HG02852 (cell line): Measurements from ENCODE around the gene TRIM10.
"Not testable (repeated sequence)": the region's sequence is repeated elsewhere in the genome, so short reads cannot be mapped to it uniquely, and the experiment has no call there.

Experiments used
- ATAC-seq: cut with Tn5 transposase; IDR thresholded peaks from one replicate; pipeline ENCODE4 v1.9.1; 2021; ENCODE audit warnings: mild to moderate bottlenecking, moderate library complexity; ENCODE audit not compliant: unreplicated experiment

Gene TRIM10

DNA sequence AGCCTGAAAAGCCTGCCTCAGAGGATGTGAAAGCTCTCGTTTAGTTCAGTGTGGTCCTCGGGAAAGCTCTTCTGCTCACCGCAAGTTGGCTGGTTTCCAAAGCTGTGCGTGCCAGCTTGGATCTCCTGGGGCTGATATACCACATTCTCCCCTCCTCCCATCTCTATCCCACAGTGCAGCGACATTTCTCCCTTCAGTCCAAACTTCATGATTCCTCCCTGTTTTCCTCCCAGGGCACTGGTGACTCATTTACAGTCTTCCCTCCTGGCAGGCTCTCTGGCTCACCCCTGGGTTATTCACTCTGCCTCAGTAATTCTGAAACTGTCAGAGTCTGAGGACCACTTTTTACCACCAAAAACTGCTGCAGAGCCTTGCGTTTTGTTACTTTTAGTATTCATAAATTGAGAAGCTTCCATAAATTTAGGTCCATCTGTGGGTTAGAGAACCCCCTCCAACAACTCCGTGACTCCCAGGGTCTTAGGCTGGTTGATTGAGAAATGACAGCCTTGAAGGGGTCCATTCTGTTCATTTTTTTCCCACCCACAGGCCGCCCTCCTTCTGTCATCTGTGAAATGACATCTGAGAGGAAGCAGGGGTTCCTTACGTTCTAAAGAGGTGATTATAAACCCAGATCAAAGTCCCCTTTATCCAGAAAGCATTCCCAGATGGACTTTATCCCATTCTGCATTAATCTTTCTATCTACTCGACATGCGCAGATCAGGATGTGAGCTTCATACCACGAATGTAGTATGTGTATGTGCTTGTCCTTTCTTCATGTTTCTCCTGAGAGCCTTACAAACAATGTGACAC, 6.1 kb downstream of the TRIM10 start:
- no peak for ATAC-seq

DNA sequence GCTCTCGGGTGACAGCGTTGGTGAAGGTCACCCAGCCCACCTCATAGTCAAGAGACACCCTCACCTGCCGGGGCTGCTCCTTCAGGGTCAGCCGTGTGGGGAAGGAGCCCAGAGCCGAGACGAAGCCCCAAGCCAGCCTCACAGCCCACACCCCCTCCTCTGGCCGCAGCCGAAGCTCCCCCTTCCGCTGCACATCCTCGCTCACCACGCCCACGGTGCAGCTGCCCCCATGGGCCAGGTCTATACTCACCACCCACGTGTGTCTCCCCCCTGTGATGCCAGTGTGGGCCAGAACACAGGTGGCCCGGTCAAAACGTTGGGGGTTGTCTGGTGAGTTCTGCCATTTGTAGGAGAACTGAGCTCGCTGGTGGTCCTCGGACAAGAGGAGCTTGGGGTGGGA, 7.0 kb downstream of the TRIM10 start:
- no peak for ATAC-seq

DNA sequence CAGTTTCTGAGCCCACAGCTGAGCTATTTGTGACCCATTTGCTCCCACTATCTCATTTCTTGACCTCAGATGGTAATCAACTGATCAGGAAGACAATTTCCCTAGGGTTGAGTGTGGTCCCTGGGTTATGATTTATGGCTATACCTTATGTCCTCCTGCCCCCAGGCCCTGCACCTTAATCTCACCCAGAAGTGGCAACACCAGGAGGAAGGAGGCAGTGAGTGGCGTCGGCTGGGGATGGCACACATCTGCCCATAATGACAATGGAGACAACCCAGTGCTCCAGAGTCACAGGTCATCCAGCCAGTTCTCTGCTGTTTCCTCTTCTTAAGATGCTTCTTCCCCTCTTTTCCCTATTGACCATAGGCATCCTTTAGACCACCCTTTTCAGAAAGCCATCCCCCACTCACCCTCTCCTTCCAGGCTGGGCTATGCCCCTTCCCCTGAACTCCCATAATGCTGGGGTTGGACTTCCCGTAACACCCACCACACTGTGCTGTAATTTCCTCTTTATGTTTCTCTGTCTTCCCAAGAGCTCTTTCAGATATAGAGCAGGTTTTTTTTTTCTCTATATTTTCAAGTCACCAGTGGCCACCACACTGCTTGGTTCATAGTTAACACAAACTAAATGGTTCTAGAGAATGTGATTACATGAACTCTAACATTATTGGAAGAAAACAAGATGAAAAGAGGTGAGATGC, 8.0 kb downstream of the TRIM10 start:
- ATAC-seq: no peak

DNA sequence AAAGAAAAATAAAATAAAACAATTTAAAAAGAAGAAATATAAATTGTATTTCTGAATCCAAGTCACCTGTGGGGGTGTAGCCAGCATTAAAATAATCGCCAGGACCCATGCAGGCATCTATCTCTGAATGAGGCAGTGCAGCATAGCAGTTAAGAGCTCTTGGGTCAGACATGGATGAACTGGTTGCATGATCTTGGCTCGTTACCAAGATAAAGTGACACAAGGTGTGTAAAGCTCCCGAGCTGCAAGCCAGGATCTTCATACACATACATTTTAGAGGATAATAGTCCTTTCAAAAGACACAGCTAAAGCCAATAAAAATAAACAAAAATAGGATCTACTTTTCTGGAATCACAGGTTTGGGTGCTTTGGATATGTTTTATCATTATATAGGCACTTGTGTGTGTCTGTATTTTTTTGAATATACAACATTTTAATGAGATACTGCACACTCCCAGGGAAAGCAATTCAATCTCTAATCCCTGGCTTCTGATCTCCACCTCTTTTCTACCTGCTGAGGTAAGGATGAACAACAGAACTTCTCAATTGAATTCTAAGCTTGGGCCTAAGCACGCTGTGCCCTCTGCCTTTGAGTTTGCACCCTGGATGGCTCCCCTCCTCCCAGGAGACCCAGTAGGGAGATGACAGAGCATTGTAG, 8.9 kb downstream of the TRIM10 start:
- ATAC-seq: no peak

DNA sequence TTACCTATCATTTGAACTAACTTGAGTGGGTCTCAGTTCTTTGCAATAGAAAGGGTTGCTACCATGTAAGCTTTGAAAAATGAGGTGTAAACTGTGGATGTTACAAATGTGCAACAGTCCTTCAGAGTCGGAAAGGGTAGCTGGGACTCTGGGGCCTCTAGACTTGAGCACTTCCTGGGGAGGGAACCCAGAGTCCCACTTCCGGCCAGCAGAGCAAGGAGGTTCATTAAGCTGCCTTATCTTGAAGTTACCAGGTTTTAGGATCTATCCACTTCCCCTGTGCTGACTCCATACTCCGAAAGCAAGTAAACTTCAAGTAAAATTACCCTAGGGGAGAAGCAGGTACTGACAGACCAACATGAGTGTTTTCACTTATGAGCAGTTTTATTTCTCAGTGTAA, 9.4 kb downstream of the TRIM10 start:
- no peak for ATAC-seq

DNA sequence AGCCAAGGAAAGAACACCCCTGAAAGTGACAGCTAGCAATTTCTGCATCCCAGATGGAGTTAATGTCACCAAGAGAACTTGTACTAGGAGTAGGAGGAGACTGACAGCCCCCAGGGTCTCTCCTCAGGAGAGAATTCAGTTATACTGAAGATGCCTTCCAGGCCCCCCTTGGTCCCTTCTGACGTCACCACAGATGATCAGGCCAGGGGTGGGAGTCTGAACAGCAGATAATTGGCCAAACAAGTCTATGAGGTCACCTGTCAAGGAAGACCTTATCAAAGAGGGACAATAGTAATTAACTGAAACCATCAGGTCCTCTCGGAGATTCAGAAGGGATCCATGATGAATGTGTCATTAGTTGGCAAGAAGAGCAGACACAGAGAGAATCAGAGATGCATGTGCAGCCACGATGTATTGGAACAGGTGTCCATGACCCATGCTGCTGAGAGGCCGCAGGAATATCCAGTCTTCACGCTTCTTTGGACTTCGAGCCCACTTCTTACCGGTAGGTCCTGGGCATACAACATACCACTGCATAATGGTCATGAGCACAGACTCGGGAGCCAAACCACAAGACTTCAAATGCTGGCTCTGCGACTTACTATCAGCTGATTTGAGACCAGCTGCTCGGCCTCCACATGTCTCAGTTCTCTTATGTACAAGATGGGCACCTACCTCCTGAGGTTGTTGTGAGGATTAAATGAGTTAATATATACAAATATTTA, 10.2 kb downstream of the TRIM10 start:
- no peak for ATAC-seq

DNA sequence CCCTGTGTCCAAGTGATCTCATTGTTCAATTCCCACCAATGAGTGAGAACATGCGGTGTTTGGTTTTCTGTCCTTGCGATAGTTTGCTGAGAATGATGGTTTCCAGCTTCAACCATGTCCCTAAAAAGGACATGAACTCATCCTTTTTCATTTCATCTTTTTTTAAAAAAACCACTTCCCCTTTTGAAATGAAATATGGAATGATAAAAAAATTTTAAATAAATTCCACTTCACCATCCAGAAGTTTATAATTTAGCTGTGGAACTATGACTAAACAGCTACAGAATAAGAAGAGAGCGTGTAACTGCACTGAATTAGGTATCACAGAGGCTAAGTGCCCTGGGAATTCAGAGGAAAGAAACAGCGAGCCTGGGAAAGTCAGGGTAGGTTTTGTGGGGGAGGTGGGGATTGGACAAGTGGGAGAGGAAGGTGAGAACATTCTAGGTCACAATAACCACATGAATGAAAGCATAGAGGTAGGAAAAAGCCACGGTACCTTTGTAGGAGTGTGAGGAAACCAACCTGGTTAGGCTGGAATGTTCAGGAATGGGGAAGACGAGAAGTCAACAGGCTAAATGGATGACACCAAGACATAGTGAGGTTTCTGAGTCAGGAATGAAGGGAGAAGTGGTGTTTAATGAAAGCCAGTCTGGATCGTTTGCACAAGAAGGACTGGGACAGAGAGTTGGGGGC, 11.0 kb downstream of the TRIM10 start:
- no peak for ATAC-seq

DNA sequence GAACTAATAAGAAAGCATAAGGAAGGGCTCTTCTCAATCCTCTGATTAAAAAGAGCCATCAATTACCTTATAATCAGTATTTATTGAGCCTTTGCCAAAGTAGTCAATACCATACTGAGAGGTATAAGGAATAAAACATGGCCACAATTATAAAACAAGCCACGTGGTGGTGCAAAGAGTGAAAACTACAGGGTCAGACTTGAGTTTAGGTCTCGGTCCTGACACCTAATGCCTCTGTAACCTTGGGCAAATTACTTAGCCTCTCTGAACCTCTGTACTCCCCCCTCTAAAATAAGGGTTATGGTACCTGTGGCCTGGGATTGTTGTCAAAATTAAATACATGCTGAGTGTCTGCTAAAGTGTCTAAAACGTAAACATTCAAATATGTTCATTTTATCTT, 11.8 kb downstream of the TRIM10 start:
- ATAC-seq: no peak

DNA sequence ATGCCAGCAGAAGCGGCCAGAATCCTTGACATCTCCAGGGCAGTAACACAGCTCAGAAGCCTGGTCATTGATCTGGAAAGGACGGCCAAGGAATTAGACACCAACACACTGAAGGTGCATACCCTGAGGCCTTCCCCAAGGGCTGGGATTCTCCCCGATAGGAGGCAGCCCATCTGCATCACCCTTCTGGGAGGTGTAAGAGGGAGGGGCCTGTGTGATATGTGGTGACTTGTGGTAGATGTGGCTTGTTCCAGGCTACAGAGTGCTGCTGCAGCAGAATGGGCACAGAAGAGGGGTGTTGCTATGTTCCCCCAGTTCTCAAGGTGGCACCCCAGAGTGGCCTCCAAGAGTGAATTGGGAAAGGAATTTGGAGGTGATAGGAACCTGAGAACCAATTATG, 13.9 kb downstream of the TRIM10 start:
- no peak for ATAC-seq

DNA sequence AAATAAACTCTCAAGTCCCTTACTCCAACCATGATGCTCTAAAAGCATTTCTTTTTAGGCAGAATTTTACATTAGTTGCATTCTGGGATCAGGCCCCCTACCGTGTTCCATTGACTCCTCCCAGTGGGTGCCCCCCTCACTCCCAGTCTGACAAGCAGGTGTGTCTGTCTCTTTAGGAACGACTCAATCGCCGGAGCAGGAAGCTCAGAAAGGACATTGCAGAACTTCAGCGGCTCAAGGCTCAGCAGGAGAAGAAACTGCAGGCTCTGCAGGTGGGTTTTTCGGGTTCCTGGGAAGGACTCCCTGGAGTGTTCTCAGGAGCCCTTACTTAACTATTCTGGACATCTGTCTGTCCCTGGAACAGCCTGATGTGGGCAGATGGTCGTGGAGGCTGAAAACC, 15.2 kb downstream of the TRIM10 start:
- ATAC-seq: no peak

DNA sequence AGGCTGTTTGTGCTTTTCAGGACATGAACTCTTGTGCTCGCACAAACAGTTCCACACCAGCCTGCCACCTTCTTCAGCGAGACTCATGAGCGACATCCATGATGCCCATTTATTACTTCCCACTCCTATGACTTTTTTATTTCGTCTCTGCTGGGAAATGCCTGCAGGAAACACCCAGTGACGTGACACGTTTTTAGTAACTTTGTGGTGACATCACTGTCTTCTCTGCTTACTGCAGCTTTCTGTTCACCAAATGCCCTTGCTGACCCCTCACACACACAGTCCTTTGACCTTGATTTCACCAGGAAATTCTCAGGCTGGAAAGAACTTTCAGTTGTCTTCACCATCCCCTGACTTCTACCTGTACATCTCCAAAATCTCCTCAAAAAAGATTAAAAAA, 16.2 kb downstream of the TRIM10 start:
- ATAC-seq: no peak

DNA sequence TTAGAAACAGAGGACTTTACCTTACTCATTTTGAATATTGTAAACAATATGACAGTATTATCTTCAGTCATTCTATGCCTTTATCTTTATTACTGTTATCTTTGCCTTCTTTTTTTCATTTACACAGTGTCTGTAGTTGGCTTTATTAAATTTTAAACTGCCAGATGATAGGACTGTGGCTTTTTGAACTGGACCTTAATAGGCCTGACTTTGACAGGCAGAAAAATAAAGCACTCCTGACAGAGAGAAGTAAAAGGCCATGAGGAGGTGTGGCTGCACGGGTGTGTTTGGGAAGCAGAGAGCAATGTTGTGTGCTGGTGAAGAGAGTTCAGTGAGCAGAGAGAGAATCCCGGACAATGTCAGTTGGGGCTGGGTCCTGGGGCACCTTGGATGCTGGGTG, 17.2 kb downstream of the TRIM10 start:
- no peak for ATAC-seq

DNA sequence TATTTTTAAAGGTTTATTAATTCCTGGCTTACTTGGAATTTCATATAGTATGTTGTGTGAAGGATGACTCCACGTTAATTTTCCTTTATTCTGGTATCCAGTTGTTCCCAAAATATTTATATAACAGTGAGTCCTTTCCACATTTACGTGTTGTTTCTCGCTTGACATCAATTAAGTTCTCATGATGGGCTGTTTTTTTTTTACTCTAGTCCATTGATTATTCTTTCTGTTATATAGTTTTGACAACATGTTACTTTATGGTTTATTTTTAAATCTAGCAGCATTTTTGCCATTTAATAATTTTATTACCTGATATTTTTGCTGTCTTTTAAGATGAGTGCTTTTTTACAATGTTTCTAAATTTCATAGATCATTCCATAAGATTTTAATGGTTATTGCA, 18.3 kb downstream of the TRIM10 start:
- no peak for ATAC-seq

DNA sequence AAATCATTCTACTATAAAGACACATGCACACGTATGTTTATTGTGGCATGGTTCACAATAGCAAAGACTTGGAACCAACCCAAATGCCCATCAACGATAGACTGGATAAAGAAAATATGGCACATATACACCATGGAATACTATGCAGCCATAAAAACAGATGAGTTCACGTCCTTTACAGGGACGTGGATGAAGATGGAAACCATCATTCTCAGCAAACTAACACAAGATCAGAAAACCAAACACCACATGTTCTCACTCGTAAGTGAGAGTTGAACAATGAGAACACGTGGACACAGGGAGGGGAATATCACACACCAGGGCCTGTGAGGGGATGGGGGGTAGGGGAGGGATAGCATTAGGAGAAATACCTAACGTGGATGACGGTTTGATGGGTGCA, 20.8 kb downstream of the TRIM10 start:
- ATAC-seq: not testable (repeated sequence)

DNA sequence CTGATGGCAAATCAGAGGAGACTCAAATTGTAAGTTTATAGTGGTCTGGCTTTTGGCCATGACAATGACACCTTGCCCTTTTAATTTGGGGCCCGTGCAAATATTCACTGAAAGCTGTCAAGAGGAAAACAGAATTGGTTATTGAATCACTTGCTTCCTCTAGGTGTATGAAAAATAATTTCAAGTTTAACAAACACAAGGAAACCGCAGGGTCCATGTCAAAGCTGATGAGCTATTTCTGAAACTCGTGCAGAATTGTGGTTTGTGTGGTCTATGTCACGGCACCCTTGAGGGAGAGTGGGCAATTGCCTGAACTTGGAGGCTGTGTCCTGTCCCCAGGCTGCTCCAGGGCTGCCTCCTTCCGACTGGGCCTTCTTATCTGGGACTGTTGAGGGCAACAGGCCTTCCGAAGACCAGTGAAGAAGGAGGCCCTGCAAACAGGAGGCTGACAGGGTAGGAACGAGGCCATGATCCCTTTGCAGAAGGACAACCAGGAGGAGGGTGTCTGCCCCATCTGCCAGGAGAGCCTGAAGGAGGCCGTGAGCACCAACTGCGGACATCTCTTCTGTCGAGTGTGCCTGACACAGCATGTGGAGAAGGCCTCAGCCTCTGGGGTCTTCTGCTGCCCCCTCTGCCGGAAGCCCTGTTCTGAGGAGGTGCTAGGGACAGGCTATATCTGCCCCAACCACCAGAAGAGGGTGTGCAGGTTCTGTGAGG, 24.3 kb downstream of the TRIM10 start:
- no peak for ATAC-seq

DNA sequence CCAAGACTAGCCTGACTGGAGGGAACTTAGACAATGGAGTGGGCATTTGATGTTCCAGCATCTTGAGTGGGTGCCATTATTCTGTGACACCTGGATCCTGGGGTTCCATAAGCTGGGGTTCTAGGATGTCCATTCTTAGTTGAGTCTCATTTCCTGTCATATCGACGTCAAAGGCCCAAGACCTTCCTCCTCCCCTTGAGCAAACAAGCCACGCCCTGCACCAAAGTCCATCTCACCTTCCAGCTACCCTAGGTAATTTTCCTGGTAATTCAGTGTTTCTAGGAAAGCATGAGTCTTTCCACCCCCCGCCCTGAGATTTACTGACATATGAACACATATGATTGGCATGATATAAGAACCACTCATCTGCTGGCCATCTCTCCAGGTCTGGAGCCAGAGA, 25.3 kb downstream of the TRIM10 start, which contains the start of gene TRIM40:
Gene TRIM40, plus strand, starts transcription at position 384 of the 400 bp plus-strand sequence. CDS start 897 bp downstream, outside the sequence.
- no peak for ATAC-seq

DNA sequence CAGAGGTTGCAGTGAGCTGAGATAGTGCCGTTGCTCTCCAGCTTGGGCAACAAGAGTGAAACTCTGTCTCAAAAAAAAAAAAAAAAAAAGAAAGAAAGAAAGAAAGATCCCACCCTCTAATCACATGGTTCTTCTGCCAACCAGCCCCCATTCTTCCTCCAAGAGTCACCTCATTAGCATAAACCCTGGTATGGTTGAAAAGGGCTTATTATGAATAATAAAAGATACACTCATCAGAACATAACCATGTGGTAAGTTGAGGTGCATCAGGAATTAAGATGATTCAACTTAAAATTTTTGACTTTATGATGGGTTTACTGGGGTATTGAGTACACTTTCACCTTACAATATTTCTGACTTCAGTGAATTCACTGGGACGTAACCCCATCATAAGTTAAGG, 25.9 kb downstream of the TRIM10 start:
- no peak for ATAC-seq

DNA sequence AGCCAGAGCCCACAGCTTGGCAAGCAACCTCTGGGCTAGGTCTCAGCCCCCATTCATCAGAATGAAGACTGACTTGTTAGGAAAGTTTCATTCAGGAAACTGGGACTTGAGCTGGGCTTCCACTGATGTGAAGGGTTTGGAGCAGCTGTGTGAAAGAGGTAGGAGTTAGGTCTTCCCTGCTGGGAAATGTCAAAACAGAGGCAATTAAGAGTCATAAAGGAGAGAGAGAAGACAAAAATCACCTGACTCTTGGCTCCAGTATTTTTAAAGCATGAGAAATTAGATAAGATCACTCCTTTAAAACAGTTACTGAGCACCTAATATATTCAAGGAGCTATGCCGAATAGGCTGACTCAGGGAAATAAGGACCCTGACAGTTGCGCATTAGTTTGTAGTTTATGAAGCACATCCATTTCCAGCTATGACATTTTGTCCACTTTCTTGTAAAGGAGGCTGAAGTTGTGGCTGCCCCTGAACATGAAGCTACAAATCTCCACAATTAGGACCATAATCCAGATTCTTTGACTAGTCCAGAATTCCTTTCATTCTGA, 29.0 kb downstream of the TRIM10 start:
- ATAC-seq: no peak
